Activated B cell treated with CpG ODN at 0.5 μM for 24 hours (primary cell): ENCODE measurements around the gene TMEM250. TPM values are rescaled to one million over a fixed set of nuclear protein-coding genes. Genes with fewer than 3 reads are reported as not detected.

Source experiments
- ATAC-seq: fragments of 200-7000 bp; cut with Tn5 transposase; one replicate; pipeline ENCODE4 v1.10.0; 2021; ENCODE audit warnings: low read depth, mild to moderate bottlenecking, moderate library complexity
- CTCF ChIA-PET: fragments of 350-600 bp; sonication (Branson Sonifier 250); formaldehyde crosslinking; loops from one replicate; lab custom pipeline; 2021; ENCODE audit warnings: antibody characterized with exemption; lab: Charles Lee
- POLR2A ChIA-PET: fragments of 350-600 bp; sonication (Branson Sonifier 250); formaldehyde crosslinking; loops from one replicate; lab custom pipeline; 2021; ENCODE audit warnings: antibody characterized with exemption; lab: Charles Lee
- DNase-seq: peaks from one replicate; pipeline ENCODE4 v3.0.0; 2022
- H3K27ac Mint-ChIP-seq: one replicate; pipeline ENCODE4 v1.8.0; 2020; ENCODE audit warnings: mixed read lengths
- H3K27me3 Mint-ChIP-seq: one replicate; pipeline ENCODE4 v1.8.0; 2021; ENCODE audit warnings: mixed read lengths
- H3K36me3 Mint-ChIP-seq: one replicate; pipeline ENCODE4 v1.8.0; 2021; ENCODE audit warnings: low read depth, mixed read lengths
- H3K4me1 Mint-ChIP-seq: one replicate; pipeline ENCODE4 v1.8.0; 2021; ENCODE audit warnings: mixed read lengths
- H3K4me3 Mint-ChIP-seq: one replicate; pipeline ENCODE4 v1.8.0; 2020; ENCODE audit warnings: mild to moderate bottlenecking, mixed read lengths
- H3K9me3 Mint-ChIP-seq: one replicate; pipeline ENCODE4 v1.8.0; 2020; ENCODE audit warnings: mixed read lengths
- intact Hi-C: fragments of 100-400 bp; cut with micrococcal nuclease; formaldehyde crosslinking; loops from one replicate; pipeline ENCODE4 v1.15.1; 2024
- total RNA-seq: library from RNA; stranded (reverse); gene quantifications from 2 replicates; pipeline ENCODE4 v1.2.3, GENCODE V29; 2022
- TF ChIP-seq, protein P1 (sequence below): fragments of 200-600 bp; IDR thresholded peaks from one replicate; pipeline ENCODE4 v1.8.0; 2022; ENCODE audit warnings: antibody characterized with exemption, mild to moderate bottlenecking

TMEM250 gene
- total RNA-seq, 1 donor from 2014 or later: 23.4 TPM

DNA sequence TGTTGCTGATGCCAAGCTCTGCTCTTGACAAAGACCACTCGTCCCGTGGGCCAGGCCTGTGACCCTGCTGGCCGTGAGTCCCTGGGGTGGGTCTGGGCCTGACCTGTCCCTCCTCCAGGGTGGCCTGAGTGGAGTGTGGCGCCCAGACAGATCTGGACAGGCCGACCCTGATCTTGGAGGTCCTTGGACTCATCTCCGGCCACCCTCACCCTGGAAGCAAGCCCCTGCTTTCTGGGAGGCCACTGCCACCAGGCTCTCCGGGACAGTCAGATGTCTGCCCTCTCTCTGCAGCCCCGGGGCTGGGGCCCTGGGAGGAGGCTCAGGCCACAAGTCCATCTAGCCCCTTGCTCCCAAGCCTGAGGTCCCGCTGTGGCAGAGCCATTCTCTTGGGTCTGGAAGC lies 31.2 kb upstream of the TMEM250 start:
- POLR2A ChIA-PET: no interaction called here
- Mint-ChIP-seq H3K4me1 (no peaks in the 10 kb centered on the region), H3K27ac (no peak overlapping the region), H3K4me3 (no peak overlapping the region), H3K36me3 (no peaks in the 10 kb centered on the region), H3K9me3 (no peaks in the 10 kb centered on the region), H3K27me3 (peaks cover 14% of the 10 kb centered on the region)
- ATAC-seq (no peak), DNase-seq (no peak)
- CTCF ChIA-PET: no interaction called here
- TF ChIP-seq, protein P1, sequence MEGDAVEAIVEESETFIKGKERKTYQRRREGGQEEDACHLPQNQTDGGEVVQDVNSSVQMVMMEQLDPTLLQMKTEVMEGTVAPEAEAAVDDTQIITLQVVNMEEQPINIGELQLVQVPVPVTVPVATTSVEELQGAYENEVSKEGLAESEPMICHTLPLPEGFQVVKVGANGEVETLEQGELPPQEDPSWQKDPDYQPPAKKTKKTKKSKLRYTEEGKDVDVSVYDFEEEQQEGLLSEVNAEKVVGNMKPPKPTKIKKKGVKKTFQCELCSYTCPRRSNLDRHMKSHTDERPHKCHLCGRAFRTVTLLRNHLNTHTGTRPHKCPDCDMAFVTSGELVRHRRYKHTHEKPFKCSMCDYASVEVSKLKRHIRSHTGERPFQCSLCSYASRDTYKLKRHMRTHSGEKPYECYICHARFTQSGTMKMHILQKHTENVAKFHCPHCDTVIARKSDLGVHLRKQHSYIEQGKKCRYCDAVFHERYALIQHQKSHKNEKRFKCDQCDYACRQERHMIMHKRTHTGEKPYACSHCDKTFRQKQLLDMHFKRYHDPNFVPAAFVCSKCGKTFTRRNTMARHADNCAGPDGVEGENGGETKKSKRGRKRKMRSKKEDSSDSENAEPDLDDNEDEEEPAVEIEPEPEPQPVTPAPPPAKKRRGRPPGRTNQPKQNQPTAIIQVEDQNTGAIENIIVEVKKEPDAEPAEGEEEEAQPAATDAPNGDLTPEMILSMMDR: no peak
- intact Hi-C loops: no loop called here

DNA sequence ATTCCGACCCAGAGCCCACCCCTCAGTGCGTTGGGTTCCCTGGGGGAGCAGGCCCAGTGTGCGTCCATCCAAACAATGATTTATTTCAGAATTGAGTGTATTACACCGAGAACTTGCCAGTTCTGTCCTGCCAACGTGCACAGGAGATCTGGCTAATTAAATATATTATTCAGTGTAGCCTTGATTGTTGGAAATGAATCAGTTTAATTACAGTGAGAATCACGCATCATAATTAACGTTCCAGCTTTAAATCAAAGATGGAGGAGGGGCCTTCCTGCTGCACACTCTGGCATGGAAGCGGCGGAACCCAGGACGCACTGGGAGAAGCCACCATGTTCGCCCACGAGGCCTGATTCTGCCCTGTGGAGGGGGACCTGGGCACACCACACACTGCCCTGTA lies 30.7 kb upstream of the TMEM250 start:
- no peaks in the 10 kb centered on the region for H3K9me3 Mint-ChIP-seq
- DNase-seq (no peak), ATAC-seq (no peak)
- no peak overlapping the region for H3K27ac Mint-ChIP-seq
- ChIA-PET POLR2A (no interaction called here), CTCF (no interaction called here)
- TF ChIP-seq, protein P1: no peak
- intact Hi-C loops: no loop called here
- no peaks in the 10 kb centered on the region for H3K36me3 Mint-ChIP-seq
- H3K27me3 Mint-ChIP-seq: peaks cover 16% of the 10 kb centered on the region
- no peak overlapping the region for H3K4me3 Mint-ChIP-seq
- no peaks in the 10 kb centered on the region for H3K4me1 Mint-ChIP-seq

DNA sequence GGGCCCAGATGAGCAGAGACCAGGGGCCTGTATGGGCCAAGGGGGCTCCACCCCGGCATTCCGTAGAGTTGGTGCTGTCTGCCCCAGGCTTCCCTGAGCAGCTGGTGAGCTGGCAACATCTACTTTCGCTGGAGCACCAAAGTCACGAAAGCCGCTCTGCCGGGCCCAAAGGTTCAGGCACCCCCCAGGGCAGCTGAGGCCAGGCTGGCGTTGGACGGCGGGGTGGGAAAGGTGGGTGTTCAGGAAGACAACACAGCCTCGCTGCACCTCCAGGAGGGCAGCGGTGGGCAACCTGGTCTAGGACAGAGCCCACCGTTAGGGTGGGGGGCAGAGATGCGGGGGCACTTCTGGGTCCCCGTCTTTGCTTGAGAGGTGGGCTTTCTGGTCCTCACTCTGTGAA lies 30.1 kb upstream of the TMEM250 start:
- Mint-ChIP-seq H3K27ac (no peak overlapping the region), H3K9me3 (no peaks in the 10 kb centered on the region), H3K4me1 (no peaks in the 10 kb centered on the region), H3K27me3 (peaks cover 19% of the 10 kb centered on the region), H3K4me3 (no peak overlapping the region), H3K36me3 (no peaks in the 10 kb centered on the region)
- POLR2A ChIA-PET: no interaction called here
- ATAC-seq: no peak
- CTCF ChIA-PET: no interaction called here
- intact Hi-C loops: no loop called here
- no peak for DNase-seq
- TF ChIP-seq, protein P1: no peak

DNA sequence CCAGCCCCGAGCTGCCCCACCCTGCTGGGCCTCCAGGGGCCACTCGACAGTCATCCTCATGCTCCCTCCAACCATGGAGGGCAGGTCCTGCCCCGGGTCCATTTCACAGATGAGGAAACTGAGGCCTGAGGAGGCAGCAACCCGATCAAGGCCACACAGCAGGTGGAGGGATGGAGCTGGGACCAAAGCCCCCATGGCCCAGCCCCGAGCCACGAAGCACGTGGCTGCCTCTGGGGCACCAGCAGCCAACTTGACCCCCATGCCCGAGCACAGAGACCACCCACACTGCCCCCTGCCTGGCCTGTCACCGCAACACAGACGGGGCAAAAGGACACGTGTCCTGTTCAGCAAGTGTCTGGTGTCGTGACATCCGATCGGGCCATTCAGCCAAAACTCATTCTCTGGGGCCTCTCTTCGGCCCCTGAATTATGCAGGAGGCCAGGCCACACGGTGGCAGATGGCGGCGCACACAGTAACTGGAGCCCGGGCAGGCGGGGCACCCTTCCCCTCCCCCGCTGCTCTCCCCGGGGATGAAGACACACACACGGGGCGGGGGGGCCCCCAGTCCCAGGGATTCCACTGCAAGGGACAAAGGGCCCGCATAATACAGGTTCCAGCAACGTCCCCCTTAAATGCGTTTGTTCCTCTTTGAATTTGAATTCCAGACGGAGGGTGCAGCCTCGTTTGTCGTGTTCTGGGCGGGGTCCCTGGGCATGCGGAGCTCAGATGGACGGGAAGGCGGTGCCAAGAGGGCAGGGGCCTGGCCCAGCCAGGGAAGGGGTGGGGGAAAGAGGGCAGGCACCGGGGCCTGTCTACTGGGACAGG lies 29.4 kb upstream of the TMEM250 start:
- Mint-ChIP-seq H3K36me3 (no peaks in the 10 kb centered on the region), H3K27ac (no peak overlapping the region), H3K4me1 (no peaks in the 10 kb centered on the region), H3K4me3 (no peak overlapping the region), H3K9me3 (no peaks in the 10 kb centered on the region), H3K27me3 (peaks cover 19% of the 10 kb centered on the region)
- DNase-seq (no peak), ATAC-seq (no peak)
- TF ChIP-seq, protein P1: no peak
- intact Hi-C loops: no loop called here
- ChIA-PET CTCF (no interaction called here), POLR2A (no interaction called here)

DNA sequence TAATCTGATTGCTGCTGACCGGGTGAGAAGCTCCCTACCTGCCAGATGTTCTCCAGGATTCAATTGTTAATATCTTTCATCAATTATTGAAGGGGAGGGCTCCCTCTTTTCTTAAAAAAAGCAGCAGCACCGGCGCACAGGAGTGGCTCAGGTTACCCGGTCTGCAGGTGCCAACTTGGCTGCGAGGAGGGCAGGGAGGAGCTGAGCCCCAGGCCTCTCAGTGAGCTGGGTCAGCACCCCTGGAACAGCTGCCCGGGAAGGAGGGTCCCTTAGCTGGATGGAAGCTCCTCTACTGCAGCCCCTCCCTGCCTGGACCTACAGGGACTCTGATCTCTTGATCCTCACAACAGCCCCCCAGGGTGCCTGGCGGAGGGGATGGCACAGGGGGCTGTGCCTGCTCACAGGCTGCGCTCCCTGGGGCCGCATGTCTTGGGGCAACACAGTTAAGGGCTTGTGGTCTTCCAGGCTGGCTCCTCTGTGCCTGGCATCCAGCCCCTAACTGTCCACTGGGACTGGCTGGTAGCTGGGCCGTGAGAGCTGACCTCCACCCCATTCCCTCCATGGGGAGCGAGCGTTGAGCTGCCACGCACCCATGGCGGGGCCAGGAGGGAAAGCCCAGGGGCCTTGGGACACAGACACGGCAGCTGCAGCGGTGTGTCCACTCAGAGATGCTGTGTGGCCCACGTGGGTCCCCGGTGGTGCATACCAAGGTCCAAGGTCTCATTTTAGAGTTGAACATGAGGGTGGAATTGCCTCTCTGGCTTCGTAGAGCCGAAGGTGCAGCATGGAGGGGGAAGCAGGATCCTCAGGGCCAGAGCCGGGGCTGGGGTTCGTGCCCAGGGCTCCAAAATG lies 28.6 kb upstream of the TMEM250 start:
- Mint-ChIP-seq H3K36me3 (no peaks in the 10 kb centered on the region), H3K9me3 (no peaks in the 10 kb centered on the region), H3K4me1 (no peaks in the 10 kb centered on the region), H3K27ac (no peak overlapping the region), H3K27me3 (peaks cover 19% of the 10 kb centered on the region), H3K4me3 (no peak overlapping the region)
- DNase-seq: no peak
- intact Hi-C loops: no loop called here
- ATAC-seq: no peak
- POLR2A ChIA-PET: no interaction called here
- CTCF ChIA-PET: no interaction called here
- TF ChIP-seq, protein P1: no peak
